GM19463 (cell line): Measurements from ENCODE around the gene AP4S1.
"Not testable (repeated sequence)": the region's sequence is repeated elsewhere in the genome, so short reads cannot be mapped to it uniquely, and the experiment has no call there.

Experiments
- ATAC-seq: cut with Tn5 transposase; IDR thresholded peaks from one replicate; pipeline ENCODE4 v1.9.1; 2021; ENCODE audit warnings: mild to moderate bottlenecking, moderate library complexity; ENCODE audit not compliant: unreplicated experiment

Gene AP4S1

DNA sequence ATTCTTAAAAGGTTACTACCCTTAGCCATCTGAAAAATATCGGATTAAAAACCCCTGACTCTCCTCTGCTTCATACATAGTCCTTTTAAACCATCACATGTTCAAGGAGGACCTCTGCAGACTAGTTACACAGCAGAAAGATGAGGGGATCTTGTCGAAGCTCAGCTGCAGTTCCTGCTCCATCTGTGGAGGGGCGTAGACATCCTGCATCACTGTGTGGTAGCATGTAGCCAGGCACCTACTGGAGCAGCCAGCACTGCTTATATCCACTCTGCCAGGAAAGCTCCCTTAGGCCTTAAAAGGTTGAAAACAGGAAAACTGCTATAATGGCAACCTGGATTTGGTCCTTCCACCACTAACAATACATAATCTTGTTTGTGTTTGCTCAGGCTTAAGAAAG, 58.3 kb downstream of the AP4S1 start:
- no peak for ATAC-seq

DNA sequence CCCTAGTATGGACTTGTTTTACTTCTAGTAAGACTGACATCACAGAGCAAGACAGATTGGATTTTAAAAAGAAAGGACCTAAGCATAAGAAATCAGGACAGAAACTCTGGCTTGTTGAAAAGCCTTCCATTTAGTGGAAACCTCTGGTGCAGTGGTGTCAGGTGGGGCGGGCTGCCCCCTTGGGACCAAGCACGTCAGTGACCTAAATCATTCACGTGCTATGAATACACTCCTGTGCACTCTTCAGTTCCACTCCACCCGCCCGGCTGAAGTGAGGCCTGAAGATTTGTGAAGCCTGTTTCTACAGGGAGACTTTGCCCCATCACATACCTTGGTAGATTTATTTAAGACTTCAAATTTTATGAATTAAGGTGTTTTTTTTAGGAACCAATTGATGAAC, 58.9 kb downstream of the AP4S1 start:
- ATAC-seq: peak; percentile 92

GRCh38 chr14:31085027-31085426, 59.6 kb downstream of the AP4S1 start:
- ATAC-seq: no peak

DNA sequence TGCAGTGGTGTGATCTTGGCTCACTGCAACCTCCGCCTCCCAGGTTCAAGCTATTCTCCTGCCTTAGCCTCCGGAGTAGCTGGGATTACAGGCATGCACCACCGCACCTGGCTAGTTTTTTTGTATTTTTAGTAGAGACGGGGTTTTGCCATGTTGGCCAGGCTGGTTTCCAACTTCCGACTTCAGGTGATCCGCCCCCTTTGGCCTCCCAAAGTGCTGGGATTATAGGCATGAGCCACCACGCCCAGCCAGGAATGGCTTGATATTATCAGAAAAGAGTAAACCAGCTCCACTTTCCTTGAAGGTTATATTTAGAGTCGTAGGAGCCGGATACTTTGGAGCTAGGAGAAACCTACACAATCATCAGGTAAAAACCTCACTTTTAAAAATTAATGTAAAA, 61.0 kb downstream of the AP4S1 start:
- ATAC-seq: not testable (repeated sequence)

DNA sequence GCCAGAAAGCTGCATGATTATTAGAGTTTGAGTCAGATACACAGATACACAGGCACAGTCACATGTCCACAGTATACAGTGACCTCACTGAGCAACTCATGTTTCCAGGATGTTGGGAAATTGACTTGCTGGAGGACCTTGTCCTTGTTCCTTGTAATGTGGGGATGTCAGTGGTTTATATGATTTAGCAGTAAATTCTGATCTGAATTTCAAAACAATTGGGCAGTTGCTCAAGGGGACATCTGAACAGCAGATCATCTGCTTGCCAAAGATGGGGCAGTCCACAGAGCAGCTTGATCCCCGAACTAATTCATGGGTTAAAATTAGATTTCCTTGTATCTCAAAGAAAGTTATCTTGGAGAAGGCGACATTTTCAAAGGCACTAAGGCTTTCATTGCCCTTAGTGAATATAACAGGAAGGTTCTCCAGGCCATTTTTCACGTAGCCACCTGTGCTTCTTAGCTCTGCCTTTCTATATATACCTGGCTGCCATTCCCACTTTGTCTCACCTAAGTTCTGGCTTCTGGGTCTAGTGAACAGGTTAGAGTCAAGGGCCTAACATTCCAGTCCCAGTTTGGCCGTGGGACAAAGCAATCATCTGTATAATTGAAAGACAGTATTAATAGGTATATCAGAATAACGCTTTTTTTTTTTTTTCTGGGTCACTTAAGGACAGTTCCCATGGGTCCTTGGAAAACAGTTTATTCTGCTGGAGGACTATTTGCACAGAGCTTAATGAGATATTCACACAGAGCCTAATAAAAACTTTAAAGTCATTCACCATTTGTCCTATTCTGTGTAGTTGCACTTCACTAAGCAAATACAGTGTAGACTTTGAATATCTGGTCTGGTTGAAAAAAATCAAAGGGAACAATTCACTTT, 65.7 kb downstream of the AP4S1 start:
- ATAC-seq: no peak

DNA sequence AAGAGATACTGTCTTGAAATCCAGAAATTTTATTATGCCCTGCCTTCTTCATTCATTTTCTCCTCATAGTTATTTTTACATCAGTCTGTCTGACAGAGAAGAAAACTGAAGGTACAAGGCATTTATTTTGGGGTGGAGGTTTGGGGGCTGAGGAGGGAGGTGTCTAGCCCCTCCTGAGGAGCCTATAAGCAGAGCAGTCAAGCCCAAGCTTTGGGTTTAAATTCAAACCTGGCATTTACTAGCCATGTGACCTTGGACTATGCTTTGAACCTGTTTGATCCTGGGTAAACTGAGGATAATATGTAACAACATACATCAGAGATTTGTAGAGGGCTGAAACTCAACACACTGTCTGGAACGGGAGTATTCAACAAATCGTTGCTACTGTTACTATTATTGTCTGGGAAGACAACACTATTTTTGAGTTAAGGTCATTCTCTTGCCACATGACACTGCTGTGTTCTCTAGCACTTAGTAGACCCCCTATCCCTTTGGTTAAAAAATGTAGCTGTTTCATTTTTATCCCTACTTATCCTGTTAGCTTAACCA, 66.8 kb downstream of the AP4S1 start:
- no peak for ATAC-seq

GRCh38 chr14:31093884-31094839, 68.7 kb downstream of the AP4S1 start:
- ATAC-seq: not testable (repeated sequence)

DNA sequence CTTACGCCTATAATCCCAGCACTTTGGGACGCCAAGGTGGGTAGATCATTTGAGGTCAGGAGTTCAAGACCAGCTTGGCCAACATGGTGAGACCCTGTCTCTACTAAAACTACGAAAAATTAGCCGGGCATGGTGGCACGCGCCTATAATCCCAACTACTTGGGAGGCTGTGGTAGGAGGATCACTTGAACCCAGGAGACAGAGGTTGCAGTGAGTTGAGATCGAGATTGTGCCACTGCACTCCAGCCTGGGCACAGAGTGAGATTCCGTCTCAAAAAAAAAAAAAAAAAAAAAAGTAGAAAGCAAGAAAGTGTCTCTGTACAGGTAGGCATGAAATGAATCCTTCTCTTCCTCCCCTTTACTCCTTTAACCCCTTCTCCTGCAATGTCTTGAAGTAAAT, 70.4 kb downstream of the AP4S1 start:
- not testable (repeated sequence) for ATAC-seq

DNA sequence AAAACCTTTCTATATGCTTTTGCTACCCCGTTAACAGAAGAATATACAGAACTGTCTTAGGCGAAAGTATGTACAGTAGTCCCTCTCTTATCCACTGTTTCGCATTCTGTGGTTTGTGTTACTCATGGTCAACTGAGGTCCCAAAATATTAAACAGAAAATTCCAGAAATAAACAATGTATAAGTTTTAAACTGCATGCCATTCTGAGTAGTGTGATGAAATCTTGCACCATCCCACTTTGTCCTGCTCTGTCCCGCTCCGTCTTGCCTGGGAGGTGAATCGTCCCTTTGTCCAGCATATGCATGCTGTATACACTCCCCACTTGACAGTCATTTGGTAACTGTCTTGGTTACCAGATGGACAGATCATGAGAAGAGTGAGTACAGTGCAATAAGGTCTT, 70.8 kb downstream of the AP4S1 start:
- ATAC-seq: no peak

GRCh38 chr14:31097081-31097480, 71.6 kb downstream of the AP4S1 start:
- no peak for ATAC-seq

GRCh38 chr14:31106768-31107167, 81.3 kb downstream of the AP4S1 start:
- no peak for ATAC-seq

GRCh38 chr14:31109257-31109656, 83.8 kb downstream of the AP4S1 start:
- ATAC-seq: no peak

GRCh38 chr14:31110872-31111271, 85.4 kb downstream of the AP4S1 start:
- ATAC-seq: no peak

DNA sequence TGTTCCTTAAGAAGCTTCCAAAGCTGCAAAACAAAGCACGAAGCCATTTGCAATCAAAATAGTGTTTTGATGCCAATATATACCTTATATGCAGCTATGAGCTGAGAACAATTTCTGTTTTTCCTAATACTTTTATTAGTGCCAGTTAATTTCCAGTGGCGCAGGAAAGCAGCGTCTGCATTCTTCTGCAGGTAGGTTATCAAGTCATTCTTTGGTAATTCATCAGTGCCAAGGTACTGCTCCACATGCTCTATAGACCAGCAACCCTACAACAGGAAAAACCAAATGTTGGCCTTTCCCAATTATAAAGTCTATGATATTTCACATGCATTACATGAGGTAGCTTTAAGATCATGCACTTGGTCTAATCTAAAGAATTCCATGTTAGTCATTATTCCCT, 88.3 kb downstream of the AP4S1 start:
- ATAC-seq: no peak

DNA sequence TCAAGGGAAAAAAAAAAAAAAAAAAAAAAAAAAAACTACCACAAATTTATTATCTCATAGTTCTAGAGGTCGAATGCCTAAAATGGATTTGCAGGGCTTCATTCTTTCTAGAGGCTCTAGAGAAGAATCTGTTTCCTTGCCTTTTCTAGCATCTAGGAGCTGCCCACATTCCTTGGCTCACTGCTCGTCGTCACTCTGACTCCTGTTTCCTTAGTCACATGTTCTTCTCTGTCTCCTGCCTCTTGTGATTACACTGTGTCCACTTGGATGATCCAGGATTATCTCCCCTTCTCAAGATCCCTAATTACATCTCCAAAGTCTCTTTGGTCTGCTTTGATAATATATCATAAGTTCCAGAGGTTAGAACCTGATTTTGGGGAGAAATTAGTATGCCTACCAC, 93.4 kb downstream of the AP4S1 start:
- ATAC-seq: no peak

DNA sequence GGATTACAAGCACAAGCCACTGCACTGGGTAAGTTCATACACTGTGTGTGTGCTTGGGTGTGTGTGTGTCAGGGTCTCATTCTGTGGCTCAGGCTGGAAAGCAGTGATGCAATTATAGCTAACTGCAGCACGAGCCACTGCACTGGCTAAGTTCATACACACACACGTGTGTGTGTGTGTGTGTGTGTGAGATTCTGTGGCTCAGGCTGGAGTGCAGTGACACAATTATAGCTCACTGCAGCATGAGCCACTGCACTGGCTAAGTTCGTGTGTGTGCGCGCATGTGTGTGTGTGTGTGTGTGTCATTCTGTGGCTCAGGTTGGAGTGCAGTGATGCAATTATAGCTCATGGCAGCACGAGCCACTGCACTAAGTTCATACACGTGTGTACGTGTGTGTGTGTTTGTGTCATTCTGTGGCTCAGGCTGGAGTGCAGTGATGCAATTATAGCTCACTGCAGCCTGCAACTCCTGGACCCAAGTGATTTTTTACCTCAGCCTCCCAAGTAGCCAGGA, 96.7 kb downstream of the AP4S1 start:
- no peak for ATAC-seq

GRCh38 chr14:31122921-31123320, 97.5 kb downstream of the AP4S1 start:
- ATAC-seq: no peak

- no peak for ATAC-seq
Observed at GRCh38 chr14:31124197-31124596, 98.7 kb downstream of the AP4S1 start.

- ATAC-seq: no peak
Observed at GRCh38 chr14:31125231-31125630, 99.8 kb downstream of the AP4S1 start.

GRCh38 chr14:31126680-31127079, 101.2 kb downstream of the AP4S1 start:
- no peak for ATAC-seq

GRCh38 chr14:31127690-31128089, 102.2 kb downstream of the AP4S1 start:
- peak; percentile 67 for ATAC-seq
